Right ventricle myocardium superior (tissue), 1 donor: ENCODE measurements around the gene UBXN10. TPM values are rescaled to one million over a fixed set of nuclear protein-coding genes. Genes with fewer than 3 reads are reported as not detected.

Experiments
- ATAC-seq: fragments of 200-7000 bp; cut with Tn5 transposase; one replicate; pipeline ENCODE4 v1.9.1; 2020; ENCODE audit warnings: mild to moderate bottlenecking; ENCODE audit not compliant: poor library complexity
- DNase-seq: peaks from one replicate; pipeline ENCODE4 v3.0.0-alpha.2; 2020
- intact Hi-C: fragments of 100-400 bp; cut with DNase I; formaldehyde crosslinking; loops from one replicate; pipeline ENCODE4 v1.11.2; 2022
- total RNA-seq: library from RNA; stranded (reverse); fragmentation: NEBNext Ultra II Directional; extraction: Animal tissue kit (Norgen Biotek cat#: 25700); gene quantifications from one replicate; pipeline ENCODE4 v1.2.1, GENCODE V29; 2021
- donor health status: DM: no; HTN: yes; CAD: no; lungs with severe emphysema.

UBXN10 gene
- total RNA-seq, 1 donor from 2014 or later = 2.2 TPM

GRCh38 chr1:20192871-20193411 lies 7.0 kb downstream of the UBXN10 start:
- ATAC-seq (no peak), DNase-seq (no peak)
- intact Hi-C loops = no loop called here

- intact Hi-C loops = no loop called here
- DNase-seq = no peak
- ATAC-seq = no peak
Observed at GRCh38 chr1:20194224-20194623, 8.3 kb downstream of the UBXN10 start.

- ATAC-seq (peak; percentile 89), DNase-seq (peak; percentile 83)
- intact Hi-C loops = no loop called here
Observed at GRCh38 chr1:20194757-20195461, 9.0 kb downstream of the UBXN10 start.

- intact Hi-C loops = no loop called here
- no peak for DNase-seq
- no peak for ATAC-seq
Observed at GRCh38 chr1:20195462-20195780, 9.5 kb downstream of the UBXN10 start.

- ATAC-seq (no peak), DNase-seq (no peak)
- intact Hi-C loops = no loop called here
Observed at GRCh38 chr1:20197329-20197791, 11.5 kb downstream of the UBXN10 start.

GRCh38 chr1:20198296-20198695 lies 12.4 kb downstream of the UBXN10 start:
- DNase-seq (no peak), ATAC-seq (no peak)
- intact Hi-C loops = no loop called here

GRCh38 chr1:20198918-20199317 lies 13.0 kb downstream of the UBXN10 start:
- intact Hi-C loops = no loop called here
- DNase-seq (no peak), ATAC-seq (no peak)

GRCh38 chr1:20199403-20199802 lies 13.5 kb downstream of the UBXN10 start:
- DNase-seq (no peak), ATAC-seq (no peak)
- intact Hi-C loops = no loop called here

- no peak for DNase-seq
- ATAC-seq = no peak
- intact Hi-C loops = no loop called here
Observed at GRCh38 chr1:20199840-20200239, 13.9 kb downstream of the UBXN10 start.

- DNase-seq (no peak), ATAC-seq (no peak)
- intact Hi-C loops = no loop called here
Observed at GRCh38 chr1:20200966-20201365, 15.1 kb downstream of the UBXN10 start.

- intact Hi-C loops = no loop called here
- DNase-seq (no peak), ATAC-seq (no peak)
Observed at GRCh38 chr1:20202166-20202565, 16.3 kb downstream of the UBXN10 start.

- intact Hi-C loops = no loop called here
- DNase-seq = no peak
- ATAC-seq = no peak
Observed at GRCh38 chr1:20207546-20207945, 21.6 kb downstream of the UBXN10 start.

GRCh38 chr1:20209471-20209870 lies 23.6 kb downstream of the UBXN10 start:
- ATAC-seq (no peak), DNase-seq (no peak)
- intact Hi-C loops = no loop called here

GRCh38 chr1:20210736-20211460 lies 25.0 kb downstream of the UBXN10 start:
- ATAC-seq (no peak), DNase-seq (no peak)
- intact Hi-C loops = loop anchor here (5.0 kb wide), 1 partner anchor 221 kb away; no protein-coding TSS in a partner anchor

GRCh38 chr1:20211511-20211931 lies 25.6 kb downstream of the UBXN10 start:
- no peak for ATAC-seq
- DNase-seq = no peak
- intact Hi-C loops = loop anchor here (5.0 kb wide), 1 partner anchor 221 kb away; no protein-coding TSS in a partner anchor

GRCh38 chr1:20212085-20212684 lies 26.3 kb downstream of the UBXN10 start:
- ATAC-seq = no peak
- DNase-seq = no peak
- intact Hi-C loops = loop anchor here (2.0 to 5.0 kb wide), 2 partner anchors 220 to 281 kb away; no protein-coding TSS in a partner anchor

- peak; percentile 85 for ATAC-seq
- peak; percentile 81 for DNase-seq
- intact Hi-C loops = loop anchor here (2.0 to 5.0 kb wide), 2 partner anchors 219 to 280 kb away; no protein-coding TSS in a partner anchor
Observed at GRCh38 chr1:20212685-20213331, 26.9 kb downstream of the UBXN10 start.

- intact Hi-C loops = no loop called here
- DNase-seq (no peak), ATAC-seq (no peak)
Observed at GRCh38 chr1:20215716-20216115, 29.8 kb downstream of the UBXN10 start.

- ATAC-seq (peak; percentile 36), DNase-seq (no peak)
- intact Hi-C loops = no loop called here
Observed at GRCh38 chr1:20216574-20216973, 30.7 kb downstream of the UBXN10 start.
